Activated CD4-positive, alpha-beta T cell treated with anti-CD3 and anti-CD28 coated beads for 48 hours (primary cell): ENCODE data around the gene ENSA.
"Not testable (repeated sequence)": the region's sequence is repeated elsewhere in the genome, so short reads cannot be mapped to it uniquely, and the experiment has no call there.

Source experiments
- DNase-seq: peaks from one replicate; pipeline ENCODE4 v3.0.0-alpha.2; 2020

ENSA gene

GRCh38 chr1:150621497-150622302 is 7.7 kb downstream of the ENSA start:
- DNase-seq, result peak; percentile 65

GRCh38 chr1:150620919-150621318 is 8.5 kb downstream of the ENSA start:
- DNase-seq, result no peak

- no peak for DNase-seq
Observed at GRCh38 chr1:150619576-150620509, 9.6 kb downstream of the ENSA start.

- DNase-seq, result peak; percentile 32
Observed at GRCh38 chr1:150615346-150616201, 13.8 kb downstream of the ENSA start.

- DNase-seq, result peak; percentile 69
Observed at GRCh38 chr1:150613061-150613920, 16.1 kb downstream of the ENSA start.

GRCh38 chr1:150612014-150612345 is 17.4 kb downstream of the ENSA start:
- no peak for DNase-seq

- no peak for DNase-seq
Observed at GRCh38 chr1:150610576-150610975, 18.8 kb downstream of the ENSA start.

GRCh38 chr1:150609732-150610131 is 19.7 kb downstream of the ENSA start:
- no peak for DNase-seq

- no peak for DNase-seq
Observed at GRCh38 chr1:150606463-150607142, 22.8 kb downstream of the ENSA start.

- not testable (repeated sequence) for DNase-seq
Observed at GRCh38 chr1:150605451-150605731, 24.0 kb downstream of the ENSA start.

GRCh38 chr1:150604226-150604588 is 25.2 kb downstream of the ENSA start:
- DNase-seq, result no peak

GRCh38 chr1:150603711-150604110 is 25.7 kb downstream of the ENSA start:
- no peak for DNase-seq

GRCh38 chr1:150602372-150602771 is 27.0 kb downstream of the ENSA start:
- DNase-seq, result not testable (repeated sequence)

- DNase-seq, result no peak
Observed at GRCh38 chr1:150601540-150601939, 27.9 kb downstream of the ENSA start.

GRCh38 chr1:150598346-150598745 is 31.1 kb downstream of the ENSA start:
- not testable (repeated sequence) for DNase-seq

GRCh38 chr1:150596976-150597375 is 32.4 kb downstream of the ENSA start:
- DNase-seq, result no peak

GRCh38 chr1:150596095-150596892 is 33.1 kb downstream of the ENSA start:
- no peak for DNase-seq

GRCh38 chr1:150582371-150582770 is 47.0 kb downstream of the ENSA start:
- DNase-seq, result no peak

- DNase-seq, result not testable (repeated sequence)
Observed at GRCh38 chr1:150581962-150582361, 47.5 kb downstream of the ENSA start.

- DNase-seq, result not testable (repeated sequence)
Observed at GRCh38 chr1:150581437-150581836, 48.0 kb downstream of the ENSA start.

- DNase-seq, result not testable (repeated sequence)
Observed at GRCh38 chr1:150580966-150581365, 48.4 kb downstream of the ENSA start.
